HUES48 (cell line): ENCODE data around the gene BPIFB1.

Source experiments
- H3K27ac ChIP-seq: one replicate; pipeline ENCODE4 v1.7.0; 2013; ENCODE audit warnings: low read depth, low read length, inconsistent platforms
- H3K27me3 ChIP-seq: 2 replicates; pipeline ENCODE4 v1.6.1; 2013; ENCODE audit warnings: mild to moderate bottlenecking, low read length; ENCODE audit not compliant: control insufficient read depth, insufficient read depth
- H3K36me3 ChIP-seq: 2 replicates; pipeline ENCODE4 v1.6.1; 2013; ENCODE audit warnings: low read length; ENCODE audit not compliant: control insufficient read depth, insufficient read depth
- H3K4me1 ChIP-seq: 2 replicates; pipeline ENCODE4 v1.6.1; 2013; ENCODE audit warnings: mild to moderate bottlenecking, low read length; ENCODE audit not compliant: control insufficient read depth, insufficient read depth
- H3K4me3 ChIP-seq: 2 replicates; pipeline ENCODE4 v1.5.1; 2013; ENCODE audit warnings: mild to moderate bottlenecking, low read depth, low read length
- H3K9ac ChIP-seq: 2 replicates; pipeline ENCODE4 v1.6.1; 2013; ENCODE audit warnings: mild to moderate bottlenecking, low read depth, low read length, moderate library complexity
- H3K9me3 ChIP-seq: 2 replicates; pipeline ENCODE4 v1.6.1; 2013; ENCODE audit warnings: low read length; ENCODE audit not compliant: control insufficient read depth, insufficient read depth

The BPIFB1 gene

GRCh38 chr20:33343521-33343920, 60.5 kb downstream of the BPIFB1 start:
- Histone ChIP-seq H3K27ac (no peak overlapping the region), H3K36me3 (no peaks in the 10 kb centered on the region), H3K9me3 (no peaks in the 10 kb centered on the region), H3K27me3 (no peaks in the 10 kb centered on the region), H3K4me1 (peaks cover 8% of the 10 kb centered on the region), H3K4me3 (no peak overlapping the region), H3K9ac (no peak overlapping the region)

GRCh38 chr20:33345342-33345741, 62.3 kb downstream of the BPIFB1 start:
- H3K4me1 ChIP-seq = peaks cover 11% of the 10 kb centered on the region
- no peak overlapping the region for H3K27ac ChIP-seq
- H3K36me3 ChIP-seq = 0 out of 2 replicates have a peak, but pooled peaks cover 3% of the 10 kb centered on the region
- no peaks in the 10 kb centered on the region for H3K27me3 ChIP-seq
- H3K4me3 ChIP-seq = no peak overlapping the region
- H3K9me3 ChIP-seq = no peaks in the 10 kb centered on the region
- no peak overlapping the region for H3K9ac ChIP-seq

DNA sequence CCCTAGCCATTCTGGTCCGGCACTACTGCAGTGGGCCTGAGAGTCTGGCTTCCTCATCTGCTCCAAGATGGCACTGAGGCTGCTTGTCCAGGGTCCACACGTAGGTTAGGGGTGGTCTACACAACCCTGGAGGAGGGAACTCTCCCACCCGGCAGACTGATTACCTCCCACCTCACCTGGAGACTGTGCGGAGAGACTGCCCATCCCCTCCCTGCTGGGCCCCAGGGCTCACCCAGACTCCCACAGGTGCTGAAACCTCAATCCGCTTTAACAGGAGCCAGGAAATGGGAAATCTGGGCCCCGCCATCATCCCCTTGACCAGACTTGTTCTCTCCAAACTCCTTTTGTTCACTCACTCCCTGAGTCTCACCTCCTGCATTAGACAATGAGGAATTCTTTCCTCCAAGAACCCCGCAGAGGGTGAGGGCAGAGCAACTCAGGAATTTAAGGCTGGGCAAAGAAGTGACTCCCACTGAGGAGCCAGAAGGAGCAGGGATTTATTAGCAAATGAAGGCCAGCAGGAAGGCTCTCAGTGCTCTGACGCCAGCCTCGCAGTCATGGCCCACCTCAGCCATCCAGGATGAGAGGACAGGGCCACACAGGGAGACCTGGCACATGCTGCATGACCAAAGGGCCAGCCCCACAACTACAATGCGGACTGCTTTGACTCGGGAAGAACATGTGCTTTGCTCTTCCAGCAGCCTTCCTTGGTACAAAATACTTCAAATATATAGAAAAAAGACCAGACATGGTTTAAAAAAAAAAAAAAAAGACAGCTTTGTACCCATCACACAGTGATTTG, 65.3 kb downstream of the BPIFB1 start:
- H3K4me1 ChIP-seq = peaks cover 24% of the 10 kb centered on the region
- no peaks in the 10 kb centered on the region for H3K27me3 ChIP-seq
- no peak overlapping the region for H3K27ac ChIP-seq
- H3K9ac ChIP-seq = no peak overlapping the region
- no peak overlapping the region for H3K4me3 ChIP-seq
- H3K36me3 ChIP-seq = 0 out of 2 replicates have a peak, but pooled peaks cover 3% of the 10 kb centered on the region
- H3K9me3 ChIP-seq = no peaks in the 10 kb centered on the region

- Histone ChIP-seq H3K27me3 (no peaks in the 10 kb centered on the region), H3K36me3 (0 out of 2 replicates have a peak, but pooled peaks cover 3% of the 10 kb centered on the region), H3K4me1 (peaks cover 24% of the 10 kb centered on the region), H3K4me3 (no peak overlapping the region), H3K9me3 (no peaks in the 10 kb centered on the region), H3K9ac (no peak overlapping the region), H3K27ac (no peak overlapping the region)
Measured at GRCh38 chr20:33349493-33349892, 66.5 kb downstream of the BPIFB1 start.

DNA sequence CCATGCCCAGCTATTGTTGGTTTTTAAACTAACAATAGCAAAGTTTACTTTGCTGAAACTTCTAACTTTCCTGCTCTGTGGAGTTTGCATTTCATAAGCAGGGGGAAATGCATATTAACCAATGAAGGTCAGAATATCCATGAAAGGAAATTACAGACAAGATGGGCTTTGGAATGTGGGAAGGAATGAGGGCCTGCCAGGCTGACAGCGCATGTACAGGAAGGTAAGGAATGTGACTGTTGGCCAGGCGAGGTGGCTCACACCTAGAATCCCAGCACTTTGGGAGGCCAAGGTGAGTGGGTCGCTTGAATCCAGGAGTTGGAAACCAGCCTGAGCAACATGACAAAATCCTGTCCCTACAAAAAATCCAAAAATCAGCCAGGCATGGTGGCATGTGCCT, 68.7 kb downstream of the BPIFB1 start:
- Histone ChIP-seq H3K9ac (no peak overlapping the region), H3K4me3 (no peak overlapping the region), H3K36me3 (0 out of 2 replicates have a peak, but pooled peaks cover 3% of the 10 kb centered on the region), H3K27ac (no peak overlapping the region), H3K27me3 (no peaks in the 10 kb centered on the region), H3K4me1 (peaks cover 24% of the 10 kb centered on the region), H3K9me3 (no peaks in the 10 kb centered on the region)

DNA sequence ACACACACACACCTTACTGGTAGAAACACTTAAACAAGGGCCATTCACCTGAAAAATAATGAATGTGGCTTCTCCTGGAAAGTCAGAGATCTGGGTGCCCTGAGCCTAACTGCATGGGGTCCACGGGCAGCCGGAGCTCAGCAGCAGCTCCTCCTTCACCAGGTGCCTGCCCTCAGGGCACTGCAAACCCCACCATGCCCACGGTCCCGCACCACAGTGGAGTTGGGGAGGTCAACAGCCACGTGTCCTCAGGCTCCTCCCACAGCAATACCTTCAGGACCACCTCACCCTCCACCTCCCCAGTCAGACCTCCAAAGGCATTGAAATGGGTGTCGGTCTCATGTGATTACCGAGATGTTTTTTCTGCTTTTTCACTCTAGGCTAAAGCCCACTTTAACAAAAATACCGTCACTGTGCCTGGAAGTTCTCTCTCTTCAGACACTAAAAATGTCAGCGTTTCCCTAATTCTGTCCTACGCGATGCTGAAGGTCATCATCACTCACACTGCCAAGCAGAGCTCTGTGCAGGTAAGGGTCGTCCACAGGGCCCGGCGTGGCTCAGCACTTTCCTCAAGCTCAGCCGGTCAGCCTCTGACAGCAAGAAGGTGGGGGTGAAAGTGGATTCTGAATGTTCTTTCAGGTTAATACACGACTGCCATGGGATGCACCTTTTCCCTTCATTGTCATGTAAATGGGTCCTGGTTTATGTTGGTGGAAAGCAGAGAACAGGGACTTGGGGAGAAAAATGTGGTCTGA, 69.4 kb downstream of the BPIFB1 start:
- Histone ChIP-seq H3K27me3 (no peaks in the 10 kb centered on the region), H3K36me3 (peaks cover 4% of the 10 kb centered on the region; the same call in 1 of the 2 replicates), H3K4me3 (no peak overlapping the region), H3K9me3 (no peaks in the 10 kb centered on the region), H3K4me1 (peaks cover 24% of the 10 kb centered on the region), H3K9ac (no peak overlapping the region), H3K27ac (no peak overlapping the region)

DNA sequence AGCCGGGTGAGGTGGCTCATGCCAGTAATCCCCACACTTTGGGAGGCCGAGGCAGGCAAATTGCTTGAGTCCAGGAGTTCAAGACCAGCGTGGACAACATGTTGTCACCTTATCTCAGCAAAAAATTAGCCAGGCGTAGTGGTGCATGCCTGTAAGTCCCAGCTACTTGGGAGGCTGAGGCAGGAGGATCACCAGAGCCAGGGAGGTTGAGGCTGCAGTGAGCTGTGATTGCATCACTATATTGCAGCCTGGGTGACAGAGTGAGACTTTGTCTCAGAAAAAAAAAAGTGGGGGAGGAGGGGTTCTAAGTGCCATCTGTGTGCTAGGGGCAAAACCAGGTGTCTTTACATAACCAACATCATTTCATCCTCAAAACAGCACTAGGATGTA, 70.0 kb downstream of the BPIFB1 start:
- peaks cover 22% of the 10 kb centered on the region for H3K4me1 ChIP-seq
- no peak overlapping the region for H3K4me3 ChIP-seq
- no peaks in the 10 kb centered on the region for H3K9me3 ChIP-seq
- H3K27me3 ChIP-seq = no peaks in the 10 kb centered on the region
- no peak overlapping the region for H3K9ac ChIP-seq
- H3K27ac ChIP-seq = no peak overlapping the region
- H3K36me3 ChIP-seq = peaks cover 7% of the 10 kb centered on the region; the same call in 1 of the 2 replicates
